Activated CD4-positive, alpha-beta T cell treated with anti-CD3 and anti-CD28 coated beads, Interleukin-10, Interleukin-2, amounts not matched to agents 100 ng/mL and 50 ng/mL, durations not matched to agents 16 hours and 8 hours (primary cell): ENCODE measurements around the gene TCF7L2.

Experiments
- DNase-seq: peaks from one replicate; pipeline ENCODE4 v3.0.0-alpha.2; 2020

Gene TCF7L2

DNA sequence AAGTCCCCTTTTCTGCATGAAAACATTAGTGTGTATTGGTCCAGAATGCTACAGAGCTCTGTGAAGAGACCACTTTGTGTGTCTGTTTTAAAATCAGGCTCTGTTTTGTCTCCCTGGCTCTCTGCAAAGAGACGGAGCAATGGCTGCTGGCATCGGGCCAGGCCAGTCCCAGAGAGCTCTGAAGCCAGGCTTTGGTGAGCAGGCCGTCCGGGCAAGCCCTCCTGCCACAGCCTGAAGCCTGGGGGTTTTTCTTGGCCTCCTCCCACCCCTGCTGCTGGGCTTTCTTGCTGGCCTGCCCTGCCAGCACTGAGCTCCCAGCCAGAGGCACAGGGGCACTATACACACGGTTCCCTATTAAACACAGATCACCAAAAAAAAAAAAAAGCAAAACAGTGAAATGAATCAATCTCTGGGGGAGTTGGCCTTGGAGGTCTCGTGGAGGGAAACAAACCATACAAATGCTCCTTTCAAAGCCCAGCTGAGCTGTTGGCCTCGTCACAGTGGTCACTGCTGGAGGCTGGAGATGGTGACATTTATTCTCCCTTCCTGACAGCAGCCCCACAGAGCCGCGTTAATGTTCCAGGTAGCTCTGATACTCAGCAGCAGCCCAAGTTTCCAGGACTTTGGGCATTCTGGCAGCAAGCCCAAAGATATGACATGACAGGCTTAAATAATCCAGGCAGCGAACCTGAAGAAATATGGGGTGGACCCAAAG is 237.2 kb downstream of the TCF7L2 start:
- no peak for DNase-seq

DNA sequence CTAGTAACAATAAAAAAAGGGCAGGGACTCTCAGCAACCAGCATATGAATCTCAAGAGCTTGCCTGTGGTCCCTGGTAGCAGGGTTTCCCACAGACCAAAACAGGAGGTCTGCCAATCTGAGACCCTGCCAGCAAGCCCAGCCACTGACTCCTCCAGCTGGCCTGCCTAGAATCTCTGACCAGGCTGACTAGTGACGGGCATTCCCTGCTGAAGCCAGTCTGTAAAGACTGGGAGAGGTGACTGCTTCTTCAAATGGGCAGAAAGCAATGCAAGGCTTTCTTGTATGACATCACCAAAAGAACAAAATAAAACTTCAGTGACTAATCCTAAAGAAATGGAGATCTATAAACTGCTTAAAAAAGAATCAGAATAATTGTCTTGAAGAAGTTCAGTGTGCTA is 249.4 kb downstream of the TCF7L2 start:
- no peak for DNase-seq

DNA sequence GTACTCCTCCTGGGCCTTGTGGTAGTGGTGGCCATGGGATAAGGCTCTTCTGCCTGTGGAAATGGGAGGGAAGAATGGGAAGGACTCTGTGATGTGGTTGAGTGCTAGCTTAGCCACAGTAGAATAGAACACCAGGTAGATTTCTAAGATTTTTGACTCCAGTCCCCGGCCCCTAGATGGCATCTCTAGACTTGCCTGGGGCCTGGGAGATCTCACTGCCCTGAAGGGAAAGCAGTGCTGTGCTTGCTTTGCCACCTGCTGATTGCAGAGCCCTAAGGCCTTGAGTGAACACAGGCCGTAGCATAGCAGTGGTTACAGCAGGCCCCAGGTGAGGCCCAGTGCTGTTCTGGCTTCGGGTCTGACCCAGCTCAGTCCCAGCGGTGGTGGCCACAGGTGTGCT is 252.0 kb downstream of the TCF7L2 start:
- no peak for DNase-seq

DNA sequence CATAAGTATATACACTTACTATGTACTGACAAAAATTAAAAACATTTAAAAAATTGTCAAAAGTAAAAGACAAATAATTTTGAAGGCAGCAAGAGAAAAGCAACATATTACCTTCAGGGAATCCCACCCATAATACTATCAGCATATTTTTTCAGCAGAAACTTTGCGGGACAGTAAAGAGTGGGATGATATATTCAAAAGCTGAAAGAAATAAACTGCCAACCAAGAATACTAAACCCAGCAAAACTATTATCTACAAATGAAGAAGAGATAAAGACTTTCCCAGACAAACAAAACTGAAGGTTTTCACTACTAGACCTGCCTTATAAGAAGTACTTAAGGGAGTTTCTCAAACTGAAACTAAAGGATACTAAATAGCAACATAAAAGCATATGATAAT is 257.9 kb downstream of the TCF7L2 start:
- no peak for DNase-seq

DNA sequence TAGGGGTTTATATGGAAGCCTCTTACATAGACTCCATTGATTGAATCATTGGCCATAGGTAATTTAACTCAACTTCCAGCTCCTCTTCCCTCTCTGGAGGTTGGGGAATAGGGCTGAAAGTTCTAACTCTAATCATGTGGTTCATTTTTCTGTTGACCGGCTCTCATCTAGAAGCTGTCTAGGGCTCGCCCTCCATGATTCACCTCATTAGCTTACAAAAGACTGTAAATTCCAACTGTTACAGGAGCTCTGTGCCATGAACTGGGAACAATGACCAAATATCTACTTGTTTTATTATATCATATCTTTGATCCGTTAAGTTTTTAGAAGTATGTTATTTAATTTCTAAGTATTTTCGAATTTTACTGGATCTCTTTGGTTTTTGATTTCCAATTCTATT is 263.0 kb downstream of the TCF7L2 start:
- DNase-seq, result no peak

DNA sequence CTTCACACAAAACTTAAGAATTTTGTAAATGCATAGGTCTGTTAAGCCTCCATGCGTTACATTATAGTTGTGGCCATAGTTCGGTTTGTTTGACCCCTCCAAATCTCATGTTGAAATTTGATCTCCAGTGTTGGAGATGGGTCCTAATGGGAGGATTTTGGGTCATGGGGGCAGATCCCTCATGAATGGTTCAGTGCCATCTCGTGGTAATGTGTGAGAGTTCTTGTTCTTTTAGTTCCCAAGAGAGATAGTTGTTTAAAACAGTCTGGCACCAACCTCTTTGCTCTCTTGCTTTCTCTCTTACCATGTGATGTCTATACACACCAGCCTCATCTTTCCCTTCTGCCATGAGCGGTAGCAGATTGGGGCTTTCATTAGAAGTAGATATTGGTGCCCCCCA is 264.3 kb downstream of the TCF7L2 start:
- no peak for DNase-seq

DNA sequence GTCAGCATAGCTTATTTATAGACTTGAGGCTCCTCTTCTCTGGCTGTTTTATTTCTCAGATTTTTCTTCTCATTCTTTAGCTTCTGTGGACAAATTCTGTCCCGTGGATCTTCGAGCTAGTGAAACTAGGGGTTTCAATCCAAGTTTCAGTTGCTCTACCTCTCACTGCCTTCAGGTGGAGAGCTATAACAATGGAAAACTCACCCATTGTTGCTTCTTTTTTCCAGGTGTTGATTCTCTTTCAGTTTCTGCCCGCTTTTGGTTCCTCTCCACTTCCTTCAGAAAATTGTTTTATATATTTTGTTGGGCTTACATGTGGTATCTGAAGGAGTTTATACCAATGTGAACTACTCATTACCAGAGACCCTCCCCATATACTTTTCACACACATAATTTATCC is 266.1 kb downstream of the TCF7L2 start:
- no peak for DNase-seq
